Limb (tissue), 2 donors: Measurements from ENCODE around the gene LRRC8A.
"Not testable (repeated sequence)": the region's sequence is repeated elsewhere in the genome, so short reads cannot be mapped to it uniquely, and the experiment has no call there.

Source experiments
- DNase-seq, 2 donors: peaks; one replicate each; pipeline ENCODE4 v3.0.0-alpha.2; 2016; ENCODE audit errors: extremely low spot score in 2 of 2

Gene LRRC8A

GRCh38 chr9:128863647-128864046 lies 18.3 kb upstream of the LRRC8A start:
- peak; percentile 11 to 75 for DNase-seq

GRCh38 chr9:128870128-128870940 lies 11.6 kb upstream of the LRRC8A start:
- DNase-seq: no peak

GRCh38 chr9:128870941-128871265 lies 11.0 kb upstream of the LRRC8A start:
- DNase-seq: not testable (repeated sequence)

GRCh38 chr9:128877852-128878251 lies 4.1 kb upstream of the LRRC8A start:
- no peak for DNase-seq

GRCh38 chr9:128882677-128883603 lies 1.0 kb downstream of the LRRC8A start:
- peak in 1 of 2 donors; percentile 24 for DNase-seq

- no peak for DNase-seq
These were observed 2.2 kb downstream of the LRRC8A start for GRCh38 chr9:128884164-128884563.

- no peak for DNase-seq
These were observed 3.4 kb downstream of the LRRC8A start for GRCh38 chr9:128885376-128885775.

GRCh38 chr9:128885798-128886197 lies 3.9 kb downstream of the LRRC8A start:
- no peak for DNase-seq

GRCh38 chr9:128886211-128886891 lies 4.4 kb downstream of the LRRC8A start:
- no peak for DNase-seq

GRCh38 chr9:128887049-128887448 lies 5.1 kb downstream of the LRRC8A start:
- DNase-seq: no peak

- no peak for DNase-seq
These were observed 6.0 kb downstream of the LRRC8A start for GRCh38 chr9:128887914-128888350.

GRCh38 chr9:128891321-128892220 lies 9.6 kb downstream of the LRRC8A start:
- DNase-seq: no peak

- peak in 1 of 2 donors; percentile 43 for DNase-seq
These were observed 10.4 kb downstream of the LRRC8A start for GRCh38 chr9:128892221-128892921.

GRCh38 chr9:128893354-128893753 lies 11.4 kb downstream of the LRRC8A start:
- no peak for DNase-seq

GRCh38 chr9:128894764-128895163 lies 12.8 kb downstream of the LRRC8A start:
- DNase-seq: no peak

- DNase-seq: no peak
These were observed 13.6 kb downstream of the LRRC8A start for GRCh38 chr9:128895556-128895955.

- DNase-seq: no peak
These were observed 16.4 kb downstream of the LRRC8A start for GRCh38 chr9:128898382-128898781.

GRCh38 chr9:128898845-128899565 lies 17.1 kb downstream of the LRRC8A start:
- DNase-seq: no peak

GRCh38 chr9:128899566-128900322 lies 17.8 kb downstream of the LRRC8A start:
- no peak for DNase-seq
